B cell (primary cell): ENCODE data around the gene C17orf114.

Experiments
- ATAC-seq: fragments of 200-7000 bp; cut with Tn5 transposase; one replicate; pipeline ENCODE4 v1.10.0; 2021; ENCODE audit warnings: low read depth, mild to moderate bottlenecking, moderate number of reproducible peaks, moderate library complexity
- CTCF ChIA-PET: fragments of 350-600 bp; sonication (Branson Sonifier 250); formaldehyde crosslinking; loops from one replicate; lab custom pipeline; 2021; ENCODE audit warnings: antibody characterized with exemption, inconsistent platforms; lab: Charles Lee
- POLR2A ChIA-PET: fragments of 350-600 bp; sonication (Branson Sonifier 250); formaldehyde crosslinking; loops from one replicate; lab custom pipeline; 2021; ENCODE audit warnings: antibody characterized with exemption; lab: Charles Lee
- DNase-seq: peaks from one replicate; pipeline ENCODE4 v3.0.0; 2013
- H2AFZ ChIP-seq: 2 replicates; pipeline ENCODE4 v1.6.1; 2012; ENCODE audit warnings: mild to moderate bottlenecking, low read depth, low read length; ENCODE audit not compliant: insufficient read depth, poor library complexity, severe bottlenecking
- H3K27ac ChIP-seq, 2 donors: 1 replicate in 1 of 2; 2 replicates in 1 of 2; pipeline ENCODE4 v1.5.1; 2012 to 2013; ENCODE audit warnings: low read length in 2 of 2, mild to moderate bottlenecking in 2 of 2, moderate library complexity in 1 of 2
- H3K27me3 ChIP-seq, 4 experiments: fragments of 200-600 bp in 1 of 4; sonication (generic) in 1 of 4; replicated peaks in 1 of 4; 1 replicate in 2 of 4; 2 replicates in 2 of 4; pipeline versions ENCODE4 v1.6.1 to v1.7.0; 2013 to 2016; ENCODE audit warnings: low read length in 3 of 4, mild to moderate bottlenecking in 2 of 4, mixed read lengths in 1 of 4, moderate library complexity in 1 of 4; ENCODE audit not compliant: insufficient read depth in 4 of 4, control insufficient read depth in 3 of 4; ENCODE audit errors: control extremely low read depth in 1 of 4
- H3K36me3 ChIP-seq, 2 experiments: replicated peaks in 1 of 2; 1 replicate in 1 of 2; 2 replicates in 1 of 2; pipeline versions ENCODE4 v1.6.1 to v1.7.1; 2013; ENCODE audit warnings: low read length in 1 of 2; ENCODE audit not compliant: insufficient read depth in 2 of 2, control insufficient read depth in 1 of 2; ENCODE audit errors: control extremely low read depth in 1 of 2, extremely low read depth in 1 of 2
- H3K4me1 ChIP-seq, 2 donors: fragments of 200-600 bp in 1 of 2; sonication (generic) in 1 of 2; 1 replicate in 1 of 2; 2 replicates in 1 of 2; pipeline versions ENCODE4 v1.5.1 to v1.6.1; 2013 to 2017; ENCODE audit warnings: low read length in 2 of 2; ENCODE audit not compliant: control insufficient read depth in 2 of 2, insufficient read depth in 2 of 2
- H3K4me2 ChIP-seq: replicated peaks from 2 replicates; pipeline ENCODE3; 2012; ENCODE audit warnings: mild to moderate bottlenecking, low read depth, low read length; ENCODE audit not compliant: poor library complexity, severe bottlenecking
- H3K4me3 ChIP-seq, 5 experiments: fragments of 200-600 bp in 1 of 5; sonication (generic) in 1 of 5; 1 replicate in 3 of 5; 2 replicates in 2 of 5; pipeline versions ENCODE4 v1.5.1 to v1.7.0; 2011 to 2016; ENCODE audit warnings: low read length in 4 of 5, mild to moderate bottlenecking in 4 of 5, low read depth in 2 of 5, control low read depth in 1 of 5, moderate library complexity in 1 of 5; ENCODE audit not compliant: insufficient read depth in 1 of 5; ENCODE audit errors: control extremely low read depth in 1 of 5, extremely low read depth in 1 of 5
- H3K79me2 ChIP-seq: fragments of 200-600 bp; sonication (generic); one replicate; pipeline ENCODE4 v1.6.0; 2016; ENCODE audit warnings: low read length; ENCODE audit not compliant: control insufficient read depth, insufficient read depth
- H3K9ac ChIP-seq: fragments of 200-600 bp; sonication (generic); 2 replicates; pipeline ENCODE4 v1.6.1; 2017; ENCODE audit warnings: mild to moderate bottlenecking, low read length, moderate library complexity
- H3K9me3 ChIP-seq, 3 donors: one replicate each; pipeline versions ENCODE4 v1.6.1 to v1.7.1; 2013; ENCODE audit warnings: low read length in 2 of 3; ENCODE audit not compliant: control insufficient read depth in 2 of 3, insufficient read depth in 1 of 3; ENCODE audit errors: control extremely low read depth in 1 of 3
- H4K20me1 ChIP-seq: 2 replicates; pipeline ENCODE4 v1.6.0; 2012; ENCODE audit warnings: mild to moderate bottlenecking, low read length; ENCODE audit not compliant: insufficient read depth, control insufficient read depth, poor library complexity, severe bottlenecking
- H3K27ac Mint-ChIP-seq: one replicate; pipeline ENCODE4 v1.8.0; 2021; ENCODE audit warnings: mixed read lengths
- H3K27me3 Mint-ChIP-seq: one replicate; pipeline ENCODE4 v1.8.0; 2021; ENCODE audit warnings: mixed read lengths
- H3K4me1 Mint-ChIP-seq: one replicate; pipeline ENCODE4 v1.8.0; 2021; ENCODE audit warnings: mixed read lengths
- H3K4me3 Mint-ChIP-seq: one replicate; pipeline ENCODE4 v1.8.0; 2021; ENCODE audit warnings: mixed read lengths
- H3K9me3 Mint-ChIP-seq: one replicate; pipeline ENCODE4 v1.8.0; 2022; ENCODE audit warnings: mixed read lengths; ENCODE audit not compliant: insufficient read depth
- CTCF ChIP-seq: fragments of 200-600 bp; IDR thresholded peaks from one replicate; pipeline ENCODE4 v1.8.0; 2022; ENCODE audit warnings: antibody characterized with exemption, mild to moderate bottlenecking
- EZH2 ChIP-seq: IDR thresholded peaks from 2 replicates; pipeline ENCODE4 v1.6.1; 2012; ENCODE audit warnings: borderline replicate concordance, low read depth, mild to moderate bottlenecking, moderate library complexity, low read length; ENCODE audit not compliant: insufficient read depth, poor library complexity, severe bottlenecking
- WGBS: methylation state at CpG from one replicate; pipeline ENCODE4 v1.1.5; 2013; ENCODE audit warnings: missing lambda C conversion rate; ENCODE audit not compliant: insufficient coverage; 5-methylcytosine and 5-hydroxymethylcytosine counted together
- intact Hi-C: fragments of 100-400 bp; cut with micrococcal nuclease; formaldehyde crosslinking; loops from one replicate; pipeline ENCODE4 v1.10.0; 2022

C17orf114 gene

GRCh38 chr17:4839221-4839620, 37.1 kb upstream of the C17orf114 start:
- Histone ChIP-seq H3K27ac (no peak overlapping the region), H3K4me2 (no peak overlapping the region)
- no peaks in the 10 kb centered on the region for H3K27me3 Mint-ChIP-seq

GRCh38 chr17:4838309-4838785, 36.2 kb upstream of the C17orf114 start:
- Histone ChIP-seq H4K20me1 (peaks cover 91% of the 10 kb centered on the region), H3K27me3 (no peaks in the 10 kb centered on the region), H3K4me2 (no peak overlapping the region), H2AFZ (no peak overlapping the region), H3K9ac (no peak overlapping the region), H3K79me2 (peaks cover 95% of the 10 kb centered on the region), H3K4me1 (peaks cover 21 to 26% of the 10 kb centered on the region in 2 donors), H3K27ac (no peak overlapping the region), H3K36me3 (peaks cover 0 to 10% of the 10 kb centered on the region in 2 experiments), H3K4me3 (no peak overlapping the region), H3K9me3 (no peaks in the 10 kb centered on the region)
- CTCF ChIA-PET: interaction anchor here (1.1 kb wide), 1 partner anchor 106 kb away, joined by 3 read pairs; no protein-coding TSS in a partner anchor
- no peaks in the 10 kb centered on the region for H3K9me3 Mint-ChIP-seq
- intact Hi-C loops: no loop called here
- no peak overlapping the region for H3K4me3 Mint-ChIP-seq
- POLR2A ChIA-PET: interaction anchor here (0.6 to 1.3 kb wide), 2 partner anchors 137 to 435 kb away, joined by 3 read pairs; no protein-coding TSS in a partner anchor
- no peak for TF ChIP-seq CTCF
- no peak for DNase-seq
- no peaks in the 10 kb centered on the region for H3K27me3 Mint-ChIP-seq
- no peak for ATAC-seq
- WGBS: no CpG with 5 or more reads among the region's 3 CpGs
- H3K4me1 Mint-ChIP-seq: peaks cover 54% of the 10 kb centered on the region
- H3K27ac Mint-ChIP-seq: no peak overlapping the region

More at GRCh38 chr17:4839221-4839620, 37.1 kb upstream of the C17orf114 start:
- Histone ChIP-seq H4K20me1 (peaks cover 91% of the 10 kb centered on the region), H3K9ac (no peak overlapping the region), H3K4me1 (peaks cover 15 to 21% of the 10 kb centered on the region in 2 donors), H3K36me3 (peaks cover 0 to 10% of the 10 kb centered on the region in 2 experiments), H3K79me2 (peaks cover 93% of the 10 kb centered on the region), H3K4me3 (no peak overlapping the region), H3K9me3 (no peaks in the 10 kb centered on the region), H2AFZ (no peak overlapping the region), H3K27me3 (no peaks in the 10 kb centered on the region)
- Mint-ChIP-seq H3K4me1 (peaks cover 48% of the 10 kb centered on the region), H3K27ac (no peak overlapping the region), H3K4me3 (no peak overlapping the region), H3K9me3 (no peaks in the 10 kb centered on the region)
- 93% methylated on average over 5 of the region's 8 CpGs for WGBS
- no peak for TF ChIP-seq CTCF
- no peak for TF ChIP-seq EZH2
- ATAC-seq (no peak), DNase-seq (no peak)
- CTCF ChIA-PET: no interaction called here
- intact Hi-C loops: no loop called here
- POLR2A ChIA-PET: no interaction called here
